HUES48 (cell line): ENCODE measurements around the gene PJA1.

Source experiments
- H3K27ac ChIP-seq: one replicate; pipeline ENCODE4 v1.7.0; 2013; ENCODE audit warnings: low read depth, low read length, inconsistent platforms
- H3K27me3 ChIP-seq: 2 replicates; pipeline ENCODE4 v1.6.1; 2013; ENCODE audit warnings: mild to moderate bottlenecking, low read length; ENCODE audit not compliant: control insufficient read depth, insufficient read depth
- H3K36me3 ChIP-seq: 2 replicates; pipeline ENCODE4 v1.6.1; 2013; ENCODE audit warnings: low read length; ENCODE audit not compliant: control insufficient read depth, insufficient read depth
- H3K4me1 ChIP-seq: 2 replicates; pipeline ENCODE4 v1.6.1; 2013; ENCODE audit warnings: mild to moderate bottlenecking, low read length; ENCODE audit not compliant: control insufficient read depth, insufficient read depth
- H3K4me3 ChIP-seq: 2 replicates; pipeline ENCODE4 v1.5.1; 2013; ENCODE audit warnings: mild to moderate bottlenecking, low read depth, low read length
- H3K9ac ChIP-seq: 2 replicates; pipeline ENCODE4 v1.6.1; 2013; ENCODE audit warnings: mild to moderate bottlenecking, low read depth, low read length, moderate library complexity
- H3K9me3 ChIP-seq: 2 replicates; pipeline ENCODE4 v1.6.1; 2013; ENCODE audit warnings: low read length; ENCODE audit not compliant: control insufficient read depth, insufficient read depth

The PJA1 gene

DNA sequence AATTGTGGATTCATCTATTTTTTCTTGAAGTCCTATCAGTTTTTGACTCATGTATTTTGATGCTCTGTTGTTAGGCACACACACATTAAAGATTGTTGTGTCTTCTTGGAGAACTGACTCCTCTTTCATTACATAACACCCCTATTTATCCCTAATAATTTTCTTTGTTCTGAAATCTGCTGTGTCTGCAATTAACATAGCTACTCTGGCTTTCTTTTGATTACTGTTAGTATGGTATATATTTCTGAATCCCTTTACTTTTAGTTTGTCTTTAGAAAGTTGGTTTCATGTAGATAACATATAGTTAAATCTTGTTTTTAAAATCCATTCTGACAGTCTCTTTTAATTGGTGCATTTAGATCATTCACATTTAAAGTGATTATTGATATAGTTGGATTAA is 5.1 kb upstream of the PJA1 start:
- H3K9me3 ChIP-seq = peaks cover 18% of the 10 kb centered on the region
- H3K27ac ChIP-seq = no peak overlapping the region
- no peaks in the 10 kb centered on the region for H3K4me1 ChIP-seq
- no peaks in the 10 kb centered on the region for H3K27me3 ChIP-seq
- no peak overlapping the region for H3K9ac ChIP-seq
- H3K36me3 ChIP-seq = no peaks in the 10 kb centered on the region
- no peak overlapping the region for H3K4me3 ChIP-seq

DNA sequence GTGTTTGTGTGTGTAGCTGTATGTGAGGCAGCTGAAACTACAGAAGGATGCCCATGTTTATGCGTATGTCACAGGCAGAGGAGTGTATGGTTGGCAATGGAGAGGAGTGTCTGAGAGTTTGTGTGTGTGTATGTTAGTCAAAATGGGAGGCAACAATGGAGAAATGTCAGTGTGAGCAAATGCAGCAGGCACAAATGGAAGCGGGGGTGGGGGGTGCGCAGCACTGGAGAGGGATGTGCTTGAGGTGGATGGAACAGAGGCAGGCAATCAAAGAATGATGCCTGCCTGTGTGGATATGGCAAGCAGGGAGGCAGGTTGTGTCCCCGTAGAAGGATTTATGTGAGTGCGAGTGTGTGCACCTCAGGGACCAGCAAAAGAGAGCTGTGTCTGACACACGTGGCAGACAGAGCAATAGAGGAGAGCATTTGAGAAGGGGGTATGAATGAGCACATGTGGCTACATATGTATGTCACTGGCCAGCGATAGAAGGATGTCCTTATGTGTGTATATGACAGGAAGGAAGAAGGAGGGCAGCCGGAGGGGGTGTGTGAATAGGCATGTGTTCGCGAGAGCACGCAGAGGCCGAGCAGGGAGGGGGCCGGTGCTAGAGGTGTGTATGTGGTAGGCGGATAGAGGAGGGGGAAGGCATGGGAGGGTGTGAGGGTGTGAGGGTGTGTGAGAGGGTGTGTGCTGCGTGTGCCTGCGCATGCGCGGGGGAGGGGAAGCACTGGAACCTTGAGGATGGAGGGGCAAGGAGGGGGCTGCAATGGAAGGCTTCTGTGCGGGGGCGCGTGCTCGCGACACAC is 1.1 kb downstream of the PJA1 start:
- H3K4me3 ChIP-seq = peak overlapping the region; percentile 84
- no peak overlapping the region for H3K9ac ChIP-seq
- peaks cover 37% of the 10 kb centered on the region for H3K36me3 ChIP-seq
- peaks cover 9% of the 10 kb centered on the region; the same call in 1 of the 2 replicates for H3K9me3 ChIP-seq
- no peak overlapping the region for H3K27ac ChIP-seq
- H3K27me3 ChIP-seq = no peaks in the 10 kb centered on the region
- H3K4me1 ChIP-seq = no peaks in the 10 kb centered on the region

DNA sequence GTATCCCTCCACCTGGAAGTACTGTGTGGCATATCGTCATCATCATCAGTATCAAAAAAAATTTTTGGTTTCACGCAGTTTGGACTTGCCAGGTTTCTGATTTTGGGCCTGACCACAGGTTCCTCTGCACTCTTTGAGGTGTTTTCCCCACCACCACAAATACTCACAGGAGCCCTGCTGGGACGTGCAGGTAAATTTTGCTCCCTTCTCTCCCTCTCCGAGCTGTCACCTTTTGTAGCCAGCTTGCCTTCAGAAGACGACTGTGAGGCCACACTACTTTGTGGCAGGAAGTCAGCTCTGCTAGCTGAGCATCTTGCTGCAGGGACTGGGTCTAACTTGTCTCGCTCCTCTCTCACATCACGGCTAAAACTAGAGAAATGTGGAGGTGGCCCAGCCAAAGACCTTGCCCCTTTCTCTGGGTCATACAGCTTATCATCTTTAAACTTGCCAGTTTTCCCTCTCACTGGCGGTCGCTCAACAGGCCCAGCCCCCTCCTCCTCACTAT is 2.8 kb downstream of the PJA1 start:
- Histone ChIP-seq H3K36me3 (peaks cover 37% of the 10 kb centered on the region), H3K9ac (no peak overlapping the region), H3K27me3 (no peaks in the 10 kb centered on the region), H3K4me3 (no peak overlapping the region), H3K9me3 (peaks cover 14% of the 10 kb centered on the region), H3K27ac (no peak overlapping the region), H3K4me1 (peaks cover 3% of the 10 kb centered on the region; the same call in 1 of the 2 replicates)

DNA sequence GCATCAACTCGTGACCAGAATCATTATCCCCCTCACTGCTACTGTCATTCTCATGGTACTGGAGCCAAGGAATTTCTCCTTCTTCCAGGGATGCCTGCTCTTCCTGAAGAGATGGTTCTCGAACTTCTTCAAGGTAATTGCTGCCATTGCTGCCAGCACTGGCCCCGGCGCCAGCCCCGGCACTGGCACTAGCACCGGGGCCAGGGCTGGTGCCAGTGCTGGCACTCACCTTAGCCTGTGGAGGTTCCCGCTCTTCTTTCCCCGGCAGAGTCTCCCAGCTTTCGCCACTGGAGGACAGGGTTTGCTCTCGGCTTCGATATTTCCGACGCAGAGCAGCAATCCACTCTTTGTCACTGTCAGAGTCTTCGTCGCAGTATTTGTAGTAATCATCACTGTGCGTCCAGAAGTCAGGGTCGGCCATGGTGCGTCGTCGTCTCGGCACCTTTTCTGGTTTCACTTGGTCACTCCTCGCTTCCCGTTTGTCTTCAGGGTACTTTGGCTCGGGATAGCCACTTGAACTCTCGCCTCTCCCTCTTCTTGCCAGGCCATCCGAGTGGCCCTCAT is 3.4 kb downstream of the PJA1 start:
- H3K27ac ChIP-seq = no peak overlapping the region
- H3K36me3 ChIP-seq = peaks cover 37% of the 10 kb centered on the region
- H3K9ac ChIP-seq = no peak overlapping the region
- H3K9me3 ChIP-seq = peaks cover 17% of the 10 kb centered on the region
- H3K4me1 ChIP-seq = peaks cover 3% of the 10 kb centered on the region; the same call in 1 of the 2 replicates
- no peak overlapping the region for H3K4me3 ChIP-seq
- H3K27me3 ChIP-seq = no peaks in the 10 kb centered on the region

DNA sequence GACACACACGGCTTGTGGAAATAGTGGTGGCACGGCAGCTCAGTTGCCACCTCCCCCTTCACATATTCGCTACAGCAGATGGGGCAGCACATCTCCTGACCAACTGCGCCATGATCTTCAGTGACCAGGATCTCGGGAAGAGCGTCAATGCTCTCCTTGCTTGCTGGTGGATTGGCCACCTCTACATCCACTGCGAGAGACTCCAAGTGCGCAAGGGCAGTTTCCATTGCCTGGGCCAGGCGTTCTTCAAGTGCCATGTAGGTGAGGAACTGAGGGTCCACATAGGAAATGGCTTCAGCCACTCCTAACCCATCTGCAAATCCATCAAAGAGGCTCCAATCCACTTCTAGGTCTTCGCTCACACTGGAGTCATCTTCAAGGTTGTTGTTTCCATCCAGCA is 3.9 kb downstream of the PJA1 start:
- H3K4me1 ChIP-seq = peaks cover 3% of the 10 kb centered on the region; the same call in 1 of the 2 replicates
- no peak overlapping the region for H3K27ac ChIP-seq
- peaks cover 17% of the 10 kb centered on the region for H3K9me3 ChIP-seq

DNA sequence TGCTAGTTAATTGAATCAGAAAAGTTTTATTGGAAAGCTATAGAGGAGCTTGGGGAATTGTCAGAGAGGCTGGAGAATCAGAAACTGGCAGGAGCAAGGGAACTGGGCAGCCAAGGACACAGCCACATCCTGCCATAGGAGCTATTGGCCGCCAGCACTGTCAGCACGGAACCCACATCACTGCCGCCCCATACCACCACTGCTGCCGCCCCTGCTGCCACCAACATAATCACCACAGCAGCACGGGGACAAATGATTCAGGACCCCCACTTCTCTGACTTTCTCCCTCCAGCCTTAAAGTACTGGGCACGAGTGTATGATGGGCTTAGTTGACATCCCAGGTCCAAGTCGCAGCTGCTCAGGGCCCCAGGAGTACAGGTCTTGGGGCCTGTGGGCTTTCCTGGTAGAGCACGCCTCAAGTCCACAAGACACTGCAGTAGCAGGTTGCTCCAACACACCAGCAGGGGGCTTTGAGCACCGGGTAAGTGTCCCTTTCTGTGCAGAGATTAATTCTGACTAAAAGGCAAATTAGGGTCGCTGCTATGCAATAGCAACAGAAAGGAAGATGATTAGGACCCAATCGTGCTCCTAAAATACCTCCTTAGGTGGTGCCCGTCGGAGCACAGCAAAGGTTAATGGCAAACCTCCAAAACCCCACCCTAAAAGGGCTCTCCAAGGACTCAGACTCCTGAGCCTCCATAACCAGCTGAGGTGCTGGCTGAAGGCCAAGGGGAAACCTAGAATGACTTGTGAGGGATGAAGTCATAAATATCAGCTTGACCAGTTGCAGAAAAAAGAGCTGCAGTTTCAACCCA is 6.9 kb downstream of the PJA1 start:
- peaks cover 26% of the 10 kb centered on the region for H3K4me1 ChIP-seq
- H3K27ac ChIP-seq = no peak overlapping the region
- H3K9ac ChIP-seq = no peak overlapping the region
- H3K9me3 ChIP-seq = peaks cover 15% of the 10 kb centered on the region
- H3K4me3 ChIP-seq = no peak overlapping the region
- H3K36me3 ChIP-seq = peaks cover 32% of the 10 kb centered on the region
- H3K27me3 ChIP-seq = no peaks in the 10 kb centered on the region

More for the DNA sequence above, 3.9 kb downstream of the PJA1 start:
- no peak overlapping the region for H3K4me3 ChIP-seq
- peaks cover 37% of the 10 kb centered on the region for H3K36me3 ChIP-seq
- H3K27me3 ChIP-seq = no peaks in the 10 kb centered on the region
- H3K9ac ChIP-seq = no peak overlapping the region

DNA sequence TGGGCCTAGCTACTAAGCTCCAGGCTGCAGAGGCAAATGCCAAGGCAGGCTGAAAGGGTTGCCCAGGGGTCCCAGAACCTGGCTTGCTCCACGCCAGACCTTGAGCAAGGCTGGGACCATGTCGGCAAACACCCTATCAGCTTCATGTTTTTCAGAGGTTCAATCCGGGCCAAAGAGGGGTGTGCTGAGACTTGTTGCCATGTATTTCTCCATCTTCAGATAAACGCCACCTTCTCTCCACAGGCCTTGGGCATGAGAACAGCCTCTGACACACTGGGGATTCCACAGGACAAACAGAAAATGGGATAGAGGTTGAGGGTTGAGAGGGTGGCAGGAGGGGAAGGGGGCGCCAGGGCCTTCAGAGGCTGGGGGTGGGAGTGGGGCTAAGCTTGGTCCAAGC is 8.6 kb downstream of the PJA1 start:
- no peak overlapping the region for H3K9ac ChIP-seq
- H3K27me3 ChIP-seq = no peaks in the 10 kb centered on the region
- H3K9me3 ChIP-seq = peaks cover 19% of the 10 kb centered on the region
- H3K4me1 ChIP-seq = peaks cover 34% of the 10 kb centered on the region
- H3K4me3 ChIP-seq = no peak overlapping the region
- peaks cover 16% of the 10 kb centered on the region for H3K36me3 ChIP-seq
- H3K27ac ChIP-seq = no peak overlapping the region

DNA sequence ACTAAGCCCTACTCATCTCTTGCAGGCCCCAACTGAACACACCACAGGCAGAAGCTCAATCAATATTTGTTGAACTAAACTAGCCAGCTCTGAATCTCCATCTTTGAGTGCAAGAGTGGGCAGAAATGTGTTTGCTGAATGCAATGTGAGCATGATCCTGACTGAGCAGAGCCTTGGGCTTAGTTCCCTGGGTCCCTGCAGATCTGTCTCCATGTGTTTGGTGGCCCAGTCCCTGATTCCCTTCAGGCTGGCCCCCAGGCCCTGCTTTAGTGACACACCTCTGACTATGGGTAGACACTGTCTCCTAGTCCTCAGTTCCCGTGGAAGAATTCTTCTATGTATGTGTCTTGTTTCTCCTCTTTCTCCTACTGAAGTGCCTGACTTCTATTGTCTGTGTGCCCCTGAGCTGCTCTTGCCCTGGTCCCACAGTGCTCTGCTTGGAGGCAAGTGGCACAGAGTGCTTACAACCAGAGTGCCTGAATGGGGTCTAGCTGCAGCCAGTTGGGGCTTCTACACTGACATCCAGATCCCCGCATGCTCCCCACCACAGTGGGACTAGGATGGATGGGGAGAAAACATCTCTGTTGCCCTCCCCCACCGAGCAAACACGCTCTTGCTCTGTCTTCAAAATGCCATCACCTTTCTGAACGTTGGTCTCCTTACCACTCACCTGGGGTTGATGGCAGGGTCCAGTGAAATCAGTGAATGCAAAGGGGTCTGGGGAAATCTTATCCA is 9.3 kb downstream of the PJA1 start:
- Histone ChIP-seq H3K9me3 (peaks cover 19% of the 10 kb centered on the region), H3K27me3 (no peaks in the 10 kb centered on the region)

DNA sequence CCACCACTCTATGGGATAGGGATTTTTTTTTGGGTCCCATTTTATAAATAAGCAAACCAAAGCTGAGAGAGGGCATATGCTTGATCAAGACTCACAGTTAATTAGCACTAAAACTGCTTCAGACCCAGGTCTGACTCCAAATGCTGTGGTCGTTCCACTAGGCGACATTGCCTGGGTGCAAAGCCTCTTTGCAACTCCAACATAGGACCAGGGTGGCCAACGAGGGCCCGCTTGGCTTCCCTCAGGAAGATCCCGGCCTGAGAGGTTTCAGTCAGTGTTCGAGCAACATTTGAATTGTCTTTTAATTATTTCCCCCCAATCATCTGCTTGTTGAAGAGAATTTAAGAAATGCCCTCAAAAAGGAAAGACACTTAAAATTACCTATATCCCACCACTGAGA is 11.2 kb downstream of the PJA1 start:
- Histone ChIP-seq H3K4me1 (peaks cover 48% of the 10 kb centered on the region), H3K9ac (no peak overlapping the region), H3K4me3 (no peak overlapping the region), H3K9me3 (peaks cover 19% of the 10 kb centered on the region), H3K27me3 (no peaks in the 10 kb centered on the region), H3K36me3 (no peaks in the 10 kb centered on the region), H3K27ac (peak overlapping the region; percentile 46)

More for the DNA sequence above, 9.3 kb downstream of the PJA1 start:
- Histone ChIP-seq H3K4me1 (peaks cover 37% of the 10 kb centered on the region), H3K4me3 (no peak overlapping the region), H3K27ac (peak overlapping the region; percentile 10), H3K36me3 (peaks cover 9% of the 10 kb centered on the region), H3K9ac (no peak overlapping the region)

DNA sequence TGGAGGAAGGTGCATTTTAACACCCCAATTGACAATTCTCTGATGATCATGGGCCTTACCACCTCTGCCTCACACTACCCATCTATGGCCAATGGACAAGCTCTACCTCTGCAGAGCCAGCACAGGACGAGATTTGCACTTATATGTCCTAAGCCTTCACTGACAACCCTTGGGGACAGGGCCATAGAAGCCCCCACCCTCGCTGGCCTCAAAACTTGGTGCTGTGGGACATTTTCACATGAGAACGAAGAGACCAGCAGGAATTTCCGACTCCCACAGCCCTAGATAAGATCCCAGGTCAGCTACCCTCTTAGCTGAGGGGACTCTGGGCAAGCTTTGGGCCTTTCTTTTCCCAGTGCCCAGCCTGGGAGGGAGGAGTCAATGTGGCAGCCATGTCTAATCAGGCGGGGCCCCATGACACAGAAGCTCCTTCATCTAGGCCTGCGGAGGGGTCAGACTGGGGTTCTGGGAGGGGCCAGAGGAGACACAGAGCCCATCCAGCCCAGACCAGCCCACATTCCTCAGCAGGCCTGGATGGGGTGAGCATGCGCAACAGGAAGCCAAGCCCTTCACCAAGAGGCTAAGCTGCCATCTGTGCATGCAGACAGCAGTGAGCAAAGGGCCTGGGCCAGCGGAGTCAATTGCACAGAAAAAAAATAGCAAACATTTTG is 12.1 kb downstream of the PJA1 start:
- Histone ChIP-seq H3K36me3 (no peaks in the 10 kb centered on the region), H3K9me3 (peaks cover 14% of the 10 kb centered on the region), H3K27ac (peak overlapping the region; percentile 46), H3K27me3 (no peaks in the 10 kb centered on the region), H3K4me1 (peaks cover 48% of the 10 kb centered on the region), H3K9ac (no peak overlapping the region), H3K4me3 (no peak overlapping the region)
